HG03460 (cell line): ENCODE data around the gene OR1S1.
"Not testable (repeated sequence)": the region's sequence is repeated elsewhere in the genome, so short reads cannot be mapped to it uniquely, and the experiment has no call there.

Source experiments
- ATAC-seq: cut with Tn5 transposase; IDR thresholded peaks from one replicate; pipeline ENCODE4 v1.9.1; 2021; ENCODE audit not compliant: unreplicated experiment

OR1S1 gene

DNA sequence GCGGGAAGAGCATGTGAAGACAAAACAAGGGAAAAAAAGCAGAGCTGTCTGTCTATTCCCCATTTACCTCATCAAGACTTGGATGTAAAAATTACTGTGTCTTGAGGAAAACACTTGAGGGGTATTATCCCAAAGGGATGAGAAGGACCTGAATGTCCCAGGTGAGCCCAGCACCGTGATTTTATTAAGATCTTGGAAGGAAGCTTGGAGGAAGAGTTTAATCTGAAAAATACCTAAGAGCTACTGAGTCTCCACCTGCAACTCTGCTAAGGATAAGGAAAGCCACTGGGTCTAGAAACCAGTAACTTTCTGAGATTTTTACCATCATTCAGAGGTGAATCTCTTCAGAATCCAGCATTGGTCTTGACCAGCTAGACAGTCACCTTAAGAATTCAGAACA lies at the start of gene OR1S1:
Gene OR1S1, plus strand, starts transcription at position 301 of the 400 bp plus-strand sequence.
- not testable (repeated sequence) for ATAC-seq

DNA sequence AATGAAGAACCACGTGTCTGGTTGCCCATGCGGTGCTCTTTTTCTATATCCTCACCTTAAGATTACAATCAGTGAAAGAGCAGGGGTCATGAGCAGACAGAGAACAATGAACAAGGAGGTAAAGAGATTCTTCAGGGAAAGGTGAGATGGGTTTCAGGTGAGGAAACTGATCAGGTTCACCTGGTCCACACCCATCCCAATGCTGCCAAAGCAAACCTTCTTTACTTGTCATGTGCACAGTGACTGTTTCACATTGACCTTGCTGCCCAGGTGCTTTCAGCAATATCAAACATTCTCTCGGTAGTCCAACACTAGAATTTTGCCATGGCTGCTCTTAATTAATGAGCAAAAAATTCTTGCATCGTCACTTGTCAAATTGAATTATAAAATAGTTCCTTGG lies 48.1 kb upstream of the OR1S1 start:
- ATAC-seq: no peak

DNA sequence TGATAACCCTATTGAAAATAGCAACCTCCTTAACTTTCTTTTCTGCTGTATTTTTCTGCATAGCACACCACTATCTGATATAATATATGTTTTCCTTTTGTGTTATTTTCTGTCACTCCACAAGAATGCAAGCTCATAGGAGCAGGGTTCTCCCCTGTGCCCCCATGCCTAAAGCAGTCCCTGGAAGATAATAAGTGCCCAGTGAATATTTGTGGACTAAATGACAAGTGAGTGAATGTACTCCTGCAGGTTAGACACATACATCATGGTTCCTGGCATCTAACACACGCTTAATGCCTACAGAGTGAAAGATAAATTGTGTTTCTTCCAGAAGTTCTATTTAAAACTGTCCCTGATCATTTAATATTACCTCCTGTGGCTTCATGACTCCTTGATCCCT lies 47.5 kb upstream of the OR1S1 start:
- ATAC-seq: no peak

DNA sequence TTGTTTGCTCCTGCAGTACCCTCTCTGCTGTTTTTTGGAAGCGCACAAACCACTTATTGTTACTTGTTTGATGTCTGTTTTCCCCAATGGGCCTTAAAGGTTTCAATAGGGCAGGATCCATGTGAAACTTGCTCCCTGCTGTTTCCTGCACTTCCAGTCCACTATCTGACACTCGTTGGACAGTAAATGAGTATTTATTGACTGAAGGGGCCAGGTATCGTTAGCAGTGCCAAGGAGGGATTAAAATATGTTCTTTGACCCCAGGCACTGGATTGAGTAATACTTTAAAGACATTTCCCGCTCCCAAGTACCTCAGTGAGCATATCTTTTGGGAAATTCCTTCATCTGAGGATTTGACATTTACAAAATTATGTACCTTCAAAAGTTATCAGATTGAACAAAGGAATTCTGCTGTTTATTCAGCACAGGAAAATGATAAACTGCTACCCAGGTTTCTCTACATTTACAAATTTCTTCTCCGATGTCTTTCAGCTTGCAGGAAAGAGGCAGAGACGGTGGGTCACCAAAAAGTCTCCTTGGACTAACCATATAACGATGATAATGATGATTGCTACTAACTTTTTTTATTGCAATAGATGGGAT lies 46.9 kb upstream of the OR1S1 start:
- ATAC-seq: no peak

DNA sequence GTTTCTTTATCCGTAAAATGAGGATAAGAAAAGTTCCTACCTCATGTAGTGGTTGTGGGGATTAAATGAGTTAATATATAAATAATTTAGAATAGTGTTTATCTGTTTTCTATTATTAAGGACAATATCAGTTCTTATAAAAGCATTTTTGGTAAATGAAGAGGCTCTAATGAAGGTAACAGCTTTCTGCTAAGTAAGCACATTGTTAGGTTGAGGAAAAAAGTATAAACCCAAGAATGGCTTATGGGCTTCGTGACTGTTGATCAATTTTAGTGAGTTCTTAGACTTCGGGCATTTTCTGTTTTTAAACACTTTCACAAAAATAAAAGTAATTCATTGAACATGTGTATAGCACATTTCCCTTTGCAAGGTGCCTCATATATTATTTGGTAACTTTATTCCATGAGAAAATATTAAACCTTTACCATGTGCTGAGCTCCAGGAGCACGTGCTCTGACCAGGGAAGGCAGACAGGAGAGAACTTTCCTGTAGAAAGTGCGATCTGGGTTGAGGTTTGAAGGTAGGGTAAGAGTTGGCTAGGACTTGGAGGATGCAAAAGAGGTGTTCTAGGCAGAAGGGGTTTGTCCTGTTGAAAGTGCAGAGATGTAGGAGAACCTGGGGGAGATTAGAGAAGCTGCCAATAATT lies 35.0 kb upstream of the OR1S1 start:
- ATAC-seq: no peak

DNA sequence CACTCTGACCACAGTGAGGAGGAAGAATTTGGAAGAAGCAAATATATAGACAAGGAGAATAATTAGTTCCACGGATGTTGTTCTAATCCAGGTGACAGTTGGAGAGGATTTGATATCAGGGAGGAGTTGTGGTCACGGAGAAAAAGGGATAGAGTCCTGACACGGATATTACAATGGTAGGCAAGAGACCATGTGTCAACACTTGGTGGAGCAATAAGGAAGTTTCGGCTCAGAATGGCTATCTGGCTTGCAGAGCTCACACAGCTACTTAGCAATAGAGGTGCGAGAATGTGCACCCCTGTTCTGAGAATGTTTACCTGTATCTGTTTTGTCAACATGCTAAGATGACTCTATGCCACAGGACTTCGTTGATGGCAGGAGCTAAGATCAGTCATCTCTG lies 34.1 kb upstream of the OR1S1 start:
- no peak for ATAC-seq

DNA sequence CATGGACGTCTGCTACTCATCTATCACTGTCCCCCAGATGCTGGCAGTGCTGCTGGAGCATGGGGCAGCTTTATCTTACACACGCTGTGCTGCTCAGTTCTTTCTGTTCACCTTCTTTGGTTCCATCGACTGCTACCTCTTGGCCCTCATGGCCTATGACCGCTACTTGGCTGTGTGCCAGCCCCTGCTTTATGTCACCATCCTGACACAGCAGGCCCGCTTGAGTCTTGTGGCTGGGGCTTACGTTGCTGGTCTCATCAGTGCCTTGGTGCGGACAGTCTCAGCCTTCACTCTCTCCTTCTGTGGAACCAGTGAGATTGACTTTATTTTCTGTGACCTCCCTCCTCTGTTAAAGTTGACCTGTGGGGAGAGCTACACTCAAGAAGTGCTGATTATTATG lies 32.9 kb upstream of the OR1S1 start:
- no peak for ATAC-seq

DNA sequence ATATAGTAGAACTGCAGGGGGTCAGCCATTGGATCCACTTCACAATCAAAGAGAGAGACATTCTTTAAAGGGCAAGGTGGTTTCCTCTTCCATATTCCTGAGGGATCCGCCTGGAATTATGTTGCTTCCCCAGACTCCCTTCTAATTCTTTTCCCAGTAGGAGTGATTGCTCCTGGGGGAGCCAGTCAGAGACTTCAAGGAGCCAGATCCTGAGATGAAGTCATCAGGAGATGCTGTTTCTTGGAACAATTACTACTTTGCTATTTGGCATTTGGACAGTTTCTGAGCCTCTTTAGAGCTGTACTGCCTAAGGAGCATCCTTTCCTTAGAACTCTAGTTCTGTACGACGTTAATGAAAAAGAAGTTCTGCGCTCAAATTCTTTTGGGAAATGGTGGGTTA lies 25.6 kb upstream of the OR1S1 start:
- ATAC-seq: no peak

DNA sequence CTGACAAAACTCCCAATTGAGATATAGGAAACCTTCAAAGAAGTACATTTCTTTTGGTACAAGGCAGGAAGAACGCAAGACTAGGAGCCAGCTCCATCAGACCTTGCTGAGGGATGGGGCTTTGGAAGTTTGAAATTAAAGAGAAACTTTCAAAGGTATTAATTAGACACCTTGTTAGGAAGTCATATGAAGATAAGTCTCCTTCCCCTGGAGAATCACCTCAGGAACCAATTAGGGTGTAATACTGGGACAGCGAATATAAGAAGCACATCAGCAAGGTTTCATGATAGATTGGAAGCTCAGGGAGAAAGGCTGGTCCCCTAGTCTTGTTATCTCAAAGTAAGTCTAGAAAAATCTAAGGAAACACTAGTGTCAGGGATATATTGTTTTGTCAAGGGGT lies 23.8 kb upstream of the OR1S1 start, which contains the start of gene OR9Q2:
Gene OR9Q2, plus strand, starts transcription at position 301 of the 400 bp plus-strand sequence. CDS start 1,421 bp downstream, outside the sequence.
- ATAC-seq: no peak

DNA sequence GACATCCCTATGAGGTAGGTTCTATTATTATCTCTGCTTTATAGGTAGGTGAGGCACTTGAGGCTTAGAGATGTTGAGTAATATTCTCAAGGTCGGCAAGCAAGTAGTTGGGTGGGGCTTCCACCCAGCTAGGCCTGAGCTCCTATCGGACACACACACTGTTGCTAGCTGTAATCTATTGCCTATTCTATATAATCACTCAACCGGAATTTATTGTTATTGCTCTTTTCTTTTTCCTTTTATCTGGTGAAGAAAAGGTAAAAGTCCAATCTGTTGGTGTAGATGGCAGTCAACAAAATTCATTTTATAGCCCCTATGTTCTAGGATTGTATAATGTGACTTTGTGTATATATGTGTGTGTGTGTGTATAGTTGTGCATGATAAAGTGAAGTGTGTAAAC lies 20.3 kb upstream of the OR1S1 start:
- ATAC-seq: no peak

DNA sequence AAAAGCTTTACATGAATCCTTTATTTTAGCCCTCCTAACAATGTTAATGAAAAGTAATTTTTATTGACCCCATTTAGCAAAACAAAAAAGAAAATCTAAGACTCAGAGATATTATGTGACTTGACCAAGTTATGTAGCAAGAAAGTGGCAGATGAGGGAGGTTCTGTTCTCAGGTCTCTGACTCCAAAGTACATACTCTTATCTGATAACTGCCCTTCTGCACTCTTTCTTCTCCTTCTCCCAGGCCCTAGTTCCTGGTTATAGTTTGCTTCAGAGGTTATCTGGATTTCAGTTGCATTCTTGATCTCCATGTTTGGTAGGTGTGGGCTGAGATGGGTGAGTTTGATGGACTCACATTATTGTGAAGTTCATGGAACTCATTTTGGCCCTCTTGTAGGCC lies 19.1 kb upstream of the OR1S1 start:
- ATAC-seq: no peak

DNA sequence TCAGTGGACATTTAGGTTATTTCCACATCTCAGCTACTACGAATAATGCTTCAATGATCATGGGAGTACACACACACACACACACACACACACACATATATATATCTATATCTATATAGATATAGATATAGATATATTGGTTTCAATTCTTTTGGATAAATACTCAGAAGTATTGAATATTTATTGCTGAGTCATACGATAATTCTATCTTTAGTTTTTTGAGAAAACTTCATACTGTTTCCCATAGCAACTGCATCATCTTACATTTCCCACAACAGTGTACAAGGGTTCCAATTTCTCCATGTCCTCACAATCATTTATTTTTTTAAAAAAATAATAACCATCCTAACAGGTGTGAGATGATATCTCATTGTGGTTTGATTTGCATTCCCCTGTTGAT lies 16.6 kb upstream of the OR1S1 start:
- no peak for ATAC-seq

DNA sequence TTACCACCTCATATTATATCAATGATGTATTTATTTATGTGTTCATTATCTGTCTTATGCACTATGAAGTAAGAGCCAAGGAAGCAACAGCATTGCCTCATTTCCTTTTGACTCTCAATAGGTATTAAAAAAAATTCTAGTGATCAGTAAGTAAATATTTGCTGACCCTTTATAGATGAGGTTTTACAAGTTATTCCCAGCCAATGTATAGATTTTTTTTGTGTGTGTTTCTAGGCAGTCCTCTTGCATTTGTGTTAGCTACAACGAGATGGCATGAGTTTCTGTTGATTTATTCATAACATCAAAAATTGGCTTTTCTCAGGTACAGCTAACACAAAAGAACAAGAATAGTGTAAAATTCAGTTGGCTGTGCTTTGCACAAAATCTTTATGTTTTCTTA lies 13.2 kb upstream of the OR1S1 start:
- no peak for ATAC-seq

DNA sequence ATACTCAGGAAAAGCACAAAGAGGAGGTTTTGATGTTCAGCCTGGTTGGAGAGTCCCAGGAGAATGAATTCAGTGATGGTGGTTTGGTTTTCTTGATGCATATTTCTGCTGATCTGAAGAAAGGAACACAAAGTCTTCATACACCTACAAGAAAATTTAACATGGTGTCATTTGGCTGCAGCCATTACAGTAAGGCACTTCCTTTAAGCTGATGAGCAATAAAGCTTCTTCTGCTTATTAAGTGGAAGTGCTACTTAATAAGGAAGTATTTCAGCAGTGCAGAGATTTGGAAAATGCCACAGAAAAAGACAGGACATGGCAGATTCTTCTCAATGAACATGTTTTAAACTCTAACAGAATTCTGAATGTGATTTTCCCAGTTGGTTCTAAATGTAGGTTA lies 8.5 kb upstream of the OR1S1 start, which contains the start of gene OR1S2:
Gene OR1S2, minus strand, starts transcription at position 101 of the 400 bp plus-strand sequence. Its CDS starts 0 bp downstream, at position 101.
- ATAC-seq: no peak

DNA sequence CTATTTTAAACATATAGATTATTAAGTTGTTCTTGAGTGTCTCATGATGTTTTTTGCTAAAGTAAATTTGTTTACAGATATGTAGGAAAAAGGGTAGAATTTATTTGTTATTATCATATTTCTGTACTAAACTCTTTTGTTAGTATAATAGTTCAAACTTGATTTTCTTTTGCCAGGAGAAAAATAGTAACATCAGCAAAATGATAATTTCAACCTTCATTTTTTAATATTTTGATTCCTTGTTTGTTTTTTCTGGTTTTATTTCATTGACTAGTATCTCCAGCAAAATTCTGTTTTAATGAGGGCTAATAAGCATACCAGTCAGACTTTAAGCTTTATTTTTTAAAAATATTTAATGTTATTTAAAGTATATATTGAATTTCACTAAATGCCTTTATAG lies 4.0 kb downstream of the OR1S1 start:
- no peak for ATAC-seq

DNA sequence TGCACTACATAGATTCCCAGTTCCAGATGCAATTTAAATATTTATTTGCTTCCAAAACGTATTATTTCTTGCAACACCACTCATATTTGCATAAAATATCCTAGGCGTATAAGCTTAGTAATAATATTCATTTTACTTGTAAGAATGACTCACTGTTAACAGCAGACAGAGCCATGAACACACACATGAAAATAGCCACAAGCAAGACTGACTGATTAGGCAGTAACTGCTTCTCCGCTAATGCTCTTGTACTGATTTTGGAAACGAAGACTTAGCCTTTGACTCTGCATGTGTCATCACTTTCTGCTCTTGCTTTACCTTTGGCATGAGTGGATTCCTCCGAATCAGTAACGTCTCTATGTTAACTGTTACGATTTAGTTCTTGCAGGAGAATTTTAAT lies 10.2 kb downstream of the OR1S1 start:
- no peak for ATAC-seq

DNA sequence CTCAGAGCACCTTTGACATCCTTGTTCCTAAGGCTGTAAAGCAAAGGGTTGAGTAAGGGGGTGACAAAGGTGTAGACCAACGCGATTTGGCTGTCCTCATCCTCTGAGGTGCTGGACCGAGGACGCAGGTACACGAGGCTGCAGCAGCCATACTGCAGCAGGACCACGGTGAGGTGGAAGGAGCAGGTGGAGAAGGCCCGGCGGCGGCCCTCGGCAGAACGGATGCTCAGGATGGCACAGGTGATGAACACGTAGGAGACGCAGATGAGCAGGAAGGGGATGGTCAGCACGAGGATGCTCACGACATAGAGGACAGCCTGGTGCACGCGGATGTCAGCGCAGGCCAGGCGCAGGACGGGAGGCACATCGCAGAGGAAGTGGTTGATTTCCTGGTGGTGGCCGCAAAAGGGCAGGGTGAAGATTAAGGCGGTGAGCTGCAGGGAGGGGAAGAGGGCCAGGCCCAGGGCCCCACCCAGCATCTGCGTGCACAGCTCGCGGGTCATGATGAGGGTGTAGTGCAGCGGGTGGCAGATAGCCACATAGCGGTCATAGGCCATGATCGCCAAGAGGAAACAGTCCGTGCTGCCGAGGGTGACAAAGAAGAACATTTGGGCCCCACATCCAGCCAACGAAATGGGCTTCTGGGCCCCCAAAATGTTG lies 15.6 kb downstream of the OR1S1 start:
- no peak for ATAC-seq

DNA sequence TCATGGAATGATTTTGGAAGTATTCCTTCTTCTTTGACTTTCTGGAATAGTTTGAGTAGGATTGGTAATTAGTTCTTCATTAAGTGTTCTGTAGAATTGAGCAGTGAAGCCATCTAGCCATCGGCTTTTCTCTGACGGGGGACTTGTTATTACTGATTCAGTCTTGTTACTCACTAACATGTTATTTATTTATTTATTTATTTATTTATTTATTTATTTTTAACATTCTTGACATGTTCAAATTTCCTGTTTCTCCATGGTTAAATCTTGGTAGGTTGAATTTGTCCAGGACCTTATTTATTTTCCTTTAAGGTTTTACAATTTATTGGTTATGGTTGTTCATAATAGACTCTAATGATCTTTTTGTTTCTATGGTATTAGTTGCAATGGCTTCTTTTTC lies 31.4 kb downstream of the OR1S1 start:
- ATAC-seq: no peak

DNA sequence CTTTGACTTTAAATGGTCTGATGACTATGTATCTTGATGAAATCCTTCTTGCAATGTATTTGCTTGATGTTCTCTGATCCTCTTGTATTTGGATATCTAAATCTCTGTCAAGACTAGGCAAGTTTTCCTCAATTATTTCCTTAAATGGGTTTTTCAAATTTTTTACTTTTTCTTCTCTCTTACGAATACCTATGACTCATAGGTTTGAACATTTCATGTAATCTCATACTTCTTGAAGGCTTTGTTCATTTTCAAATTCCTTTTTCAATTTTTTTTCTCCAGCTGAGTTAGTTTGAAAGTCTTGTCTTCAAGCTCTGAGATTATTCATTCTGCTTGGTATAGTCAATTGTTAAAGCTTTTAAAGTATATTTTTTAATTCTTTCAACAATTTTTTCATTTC lies 42.4 kb downstream of the OR1S1 start:
- ATAC-seq: no peak

DNA sequence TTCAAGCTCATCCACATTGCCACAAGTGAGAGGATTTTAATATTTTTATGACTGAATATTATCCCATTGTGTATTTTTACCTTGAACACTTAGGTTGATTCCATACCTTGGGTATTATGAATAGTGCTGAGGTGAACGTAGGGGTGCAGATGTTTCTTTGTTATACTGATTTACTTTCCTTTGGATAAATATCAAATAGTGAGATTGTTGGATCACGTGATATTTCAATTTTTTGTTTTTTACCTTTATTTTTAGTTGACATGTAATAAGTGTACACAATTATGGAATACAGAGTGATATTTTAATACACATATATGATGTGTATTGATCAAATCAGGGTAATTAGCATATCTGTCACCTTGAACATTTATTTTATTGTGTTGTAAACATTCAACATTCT lies 47.5 kb downstream of the OR1S1 start:
- ATAC-seq: no peak
